HG02588 (cell line): ENCODE data around the gene MRPL17.
"Not testable (repeated sequence)": the region's sequence is repeated elsewhere in the genome, so short reads cannot be mapped to it uniquely, and the experiment has no call there.

Experiments
- ATAC-seq: cut with Tn5 transposase; IDR thresholded peaks from one replicate; pipeline ENCODE4 v1.9.1; 2021; ENCODE audit warnings: mild to moderate bottlenecking, moderate library complexity; ENCODE audit not compliant: unreplicated experiment

MRPL17 gene

DNA sequence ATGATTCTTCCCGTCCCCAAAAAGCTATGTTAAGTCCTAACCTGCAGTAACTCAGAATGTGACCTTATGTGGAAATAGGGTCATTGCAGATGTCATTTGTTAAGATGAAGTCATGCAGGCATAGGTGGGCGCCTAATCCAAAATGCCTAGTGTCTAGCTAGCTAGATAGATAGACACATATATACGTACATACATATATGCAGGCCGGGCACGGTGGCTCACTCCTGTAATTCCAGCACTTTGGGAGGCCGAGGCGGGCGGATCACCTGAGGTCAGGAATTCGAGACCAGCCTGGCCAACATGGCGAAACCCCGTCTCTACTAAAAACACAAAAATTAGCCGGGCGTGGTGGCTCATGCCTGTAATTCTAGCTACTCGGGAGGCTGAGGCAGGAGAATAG, 928 bp upstream of the MRPL17 start:
- ATAC-seq = not testable (repeated sequence)

DNA sequence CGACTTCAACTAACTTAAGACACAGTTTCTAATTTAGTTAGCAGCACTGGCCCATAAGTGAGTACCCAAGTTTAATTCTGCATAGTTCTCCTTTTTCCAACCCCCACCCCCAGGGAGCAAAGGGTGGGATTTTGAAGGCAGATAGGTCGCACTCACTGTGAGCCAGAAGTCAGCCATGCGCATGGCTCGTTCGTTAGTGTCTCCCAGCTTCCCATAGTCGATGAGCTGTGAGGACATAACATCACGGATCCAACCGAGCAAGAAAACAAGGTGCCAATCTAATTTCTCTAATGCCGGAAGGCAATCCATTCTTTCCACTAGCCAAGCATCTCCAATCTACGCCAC, 577 bp downstream of the MRPL17 start:
- ATAC-seq = no peak

DNA sequence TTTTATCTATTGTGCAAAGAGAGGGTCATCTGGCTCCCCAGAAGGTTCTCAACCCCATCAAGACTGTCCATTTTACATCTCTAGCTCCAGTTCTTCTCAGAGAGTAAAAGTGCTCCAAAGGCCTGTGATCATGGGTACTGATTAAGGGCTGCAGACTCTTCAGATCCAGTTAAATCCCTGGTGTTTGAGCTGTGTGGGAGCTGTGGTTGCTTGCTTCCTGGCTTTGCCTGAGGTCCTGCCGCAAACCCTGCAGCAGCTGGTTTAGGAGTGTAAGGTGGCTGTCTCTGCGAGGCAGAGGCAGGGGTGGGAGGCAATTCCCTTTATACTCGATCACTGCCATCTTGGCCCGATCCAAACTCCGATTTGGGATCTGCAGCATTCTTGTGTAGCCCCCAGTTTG, 1.2 kb downstream of the MRPL17 start:
- no peak for ATAC-seq

DNA sequence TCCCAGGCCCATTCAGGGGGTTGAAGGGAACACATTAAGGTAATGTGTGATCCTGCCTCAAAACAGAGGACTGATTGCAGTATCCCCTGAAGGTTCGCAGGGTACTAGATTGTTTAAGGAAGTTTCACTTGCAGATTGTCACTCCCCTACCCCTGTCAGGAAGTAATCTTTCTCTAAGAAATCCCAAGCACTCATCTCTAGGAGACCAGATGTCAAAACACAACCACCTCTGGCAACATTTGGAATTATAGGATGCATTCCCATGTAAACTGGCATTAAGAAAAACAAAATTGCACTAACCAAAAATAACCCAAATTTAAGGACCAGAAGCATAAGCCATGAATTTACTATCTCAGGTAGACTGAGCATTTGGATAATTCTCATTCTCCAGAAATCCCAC, 1.6 kb downstream of the MRPL17 start:
- no peak for ATAC-seq

DNA sequence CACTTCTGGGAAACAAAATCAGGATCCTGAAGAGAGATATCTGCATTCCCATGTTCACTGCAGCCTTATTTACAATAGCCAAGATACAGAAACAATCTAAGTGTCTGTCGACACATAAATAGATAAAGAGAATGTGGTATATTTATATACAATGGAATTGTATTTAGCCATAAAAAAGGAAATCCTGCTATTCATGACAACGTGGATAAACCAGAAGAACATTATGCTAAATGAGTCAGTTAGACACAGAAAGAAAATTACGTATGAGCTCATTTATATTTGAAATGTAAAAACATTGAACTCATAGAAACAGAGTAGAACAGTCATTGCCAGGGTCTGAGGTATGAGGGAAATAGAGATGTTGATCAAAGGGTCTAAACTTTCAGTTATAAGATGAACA, 6.1 kb downstream of the MRPL17 start:
- ATAC-seq = no peak

DNA sequence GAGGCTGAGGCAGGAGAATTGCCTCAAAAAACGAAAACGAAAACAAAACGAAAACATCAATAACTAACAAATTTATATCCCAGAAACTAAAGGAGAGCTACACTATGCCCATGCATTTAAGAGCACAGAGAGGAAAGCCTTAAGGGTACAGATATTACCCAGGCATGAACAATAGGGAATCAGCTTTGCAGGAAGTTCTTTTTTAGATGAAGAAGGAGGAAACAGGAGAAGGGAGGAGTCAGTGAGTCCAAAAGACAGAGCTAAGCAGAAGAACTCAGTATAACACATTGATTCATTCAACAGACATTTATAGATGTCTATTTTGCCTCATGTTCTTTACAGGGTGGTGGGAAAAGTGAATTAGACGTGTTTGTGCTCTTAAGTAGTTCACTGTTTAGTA, 8.3 kb downstream of the MRPL17 start:
- no peak for ATAC-seq

DNA sequence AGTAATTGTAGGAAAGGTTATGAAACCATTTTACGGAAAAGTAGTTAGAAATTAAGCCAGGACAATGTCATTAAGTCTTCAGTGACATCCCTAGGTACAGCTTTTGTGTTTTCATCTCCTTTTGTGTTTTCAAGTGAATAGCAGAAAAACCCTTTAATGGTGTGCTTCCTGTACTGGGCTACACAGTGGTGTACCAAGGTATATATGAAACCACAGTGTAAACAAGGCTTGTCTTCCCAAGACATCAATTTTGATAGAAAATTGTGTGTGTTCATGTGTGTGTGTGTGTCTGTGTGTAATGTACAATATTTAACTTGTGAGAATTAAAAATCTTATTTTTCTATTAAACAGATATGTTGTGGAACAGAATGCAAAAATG, 8.9 kb downstream of the MRPL17 start:
- no peak for ATAC-seq

DNA sequence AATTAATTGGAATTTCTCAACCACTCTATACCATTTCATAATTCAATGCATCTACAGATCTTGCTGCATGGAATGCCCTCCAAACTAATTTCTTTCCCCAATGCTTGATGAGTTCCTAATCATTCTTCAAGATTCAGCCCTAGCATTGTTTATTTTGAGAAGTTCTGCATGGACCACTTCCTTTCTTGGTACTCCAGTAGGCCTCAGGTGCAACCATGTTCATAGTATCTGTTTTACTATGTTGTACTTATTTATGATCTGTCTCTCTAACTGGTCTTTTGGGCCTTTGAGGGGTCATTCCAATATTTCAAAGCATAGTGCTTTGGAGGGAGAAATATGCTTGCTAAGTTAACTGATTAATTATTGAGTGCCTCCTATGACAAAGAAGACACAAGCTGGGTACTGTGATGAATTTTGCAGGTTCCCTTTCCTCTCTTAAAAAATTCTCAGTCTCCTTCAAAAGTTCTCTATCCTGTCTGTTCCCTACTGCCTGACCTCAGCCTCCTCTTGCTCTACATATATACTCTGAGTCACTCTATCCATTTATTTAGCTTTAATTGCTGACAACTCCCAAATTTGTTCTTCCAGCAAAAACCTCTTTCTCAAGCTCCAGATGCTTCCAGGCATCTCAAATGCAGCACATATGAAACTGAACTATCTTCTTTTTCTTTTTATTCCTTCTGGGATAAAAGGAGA, 9.5 kb downstream of the MRPL17 start:
- no peak for ATAC-seq

DNA sequence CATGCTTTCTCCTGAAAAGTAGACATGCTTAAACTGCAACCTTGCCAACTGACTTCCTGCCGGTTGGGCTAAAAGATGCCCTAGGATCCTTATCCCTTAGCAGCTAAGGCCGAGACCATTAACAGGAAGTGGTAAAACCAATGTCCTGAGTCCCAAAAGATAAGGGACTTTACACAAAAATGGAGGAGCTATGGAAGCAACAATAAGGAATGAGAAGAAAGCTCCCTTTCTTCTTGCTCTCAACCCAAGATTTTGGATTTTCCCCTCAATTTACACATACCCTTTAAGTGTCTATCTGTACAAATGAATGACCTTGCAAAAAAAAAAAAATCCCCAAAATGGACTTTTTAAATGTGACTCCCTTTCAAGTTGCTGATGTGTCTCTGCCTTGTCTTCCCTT, 11.1 kb downstream of the MRPL17 start:
- ATAC-seq = no peak

DNA sequence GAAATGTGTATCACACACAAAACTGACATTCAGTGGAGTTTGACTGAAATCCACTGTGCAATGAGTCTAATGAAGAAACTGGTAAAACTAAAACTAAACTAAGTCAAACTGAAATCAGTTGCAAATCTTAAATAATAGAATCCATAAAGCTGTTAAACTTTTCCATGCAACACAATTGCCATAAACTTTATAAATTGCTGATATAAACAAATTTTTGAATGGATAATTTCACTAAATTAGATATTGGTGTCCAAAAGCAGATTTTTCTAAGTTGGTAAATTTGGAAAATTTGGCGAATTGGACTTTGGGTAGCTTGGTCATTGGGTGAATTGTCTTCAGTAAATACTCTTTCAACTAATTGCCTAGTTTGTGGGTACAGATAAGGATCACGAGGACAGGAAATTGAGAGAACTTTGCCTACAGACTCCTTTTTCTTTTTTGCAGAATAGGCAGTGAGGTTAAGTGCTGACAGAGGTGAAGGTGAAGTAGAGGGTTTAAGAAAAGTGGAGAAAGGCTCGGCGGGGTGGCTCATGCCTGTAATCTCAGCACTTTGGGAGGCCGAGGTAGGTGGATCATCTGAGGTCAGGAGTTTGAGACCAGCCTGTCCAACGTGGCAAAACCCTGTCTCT, 12.8 kb downstream of the MRPL17 start:
- no peak for ATAC-seq

DNA sequence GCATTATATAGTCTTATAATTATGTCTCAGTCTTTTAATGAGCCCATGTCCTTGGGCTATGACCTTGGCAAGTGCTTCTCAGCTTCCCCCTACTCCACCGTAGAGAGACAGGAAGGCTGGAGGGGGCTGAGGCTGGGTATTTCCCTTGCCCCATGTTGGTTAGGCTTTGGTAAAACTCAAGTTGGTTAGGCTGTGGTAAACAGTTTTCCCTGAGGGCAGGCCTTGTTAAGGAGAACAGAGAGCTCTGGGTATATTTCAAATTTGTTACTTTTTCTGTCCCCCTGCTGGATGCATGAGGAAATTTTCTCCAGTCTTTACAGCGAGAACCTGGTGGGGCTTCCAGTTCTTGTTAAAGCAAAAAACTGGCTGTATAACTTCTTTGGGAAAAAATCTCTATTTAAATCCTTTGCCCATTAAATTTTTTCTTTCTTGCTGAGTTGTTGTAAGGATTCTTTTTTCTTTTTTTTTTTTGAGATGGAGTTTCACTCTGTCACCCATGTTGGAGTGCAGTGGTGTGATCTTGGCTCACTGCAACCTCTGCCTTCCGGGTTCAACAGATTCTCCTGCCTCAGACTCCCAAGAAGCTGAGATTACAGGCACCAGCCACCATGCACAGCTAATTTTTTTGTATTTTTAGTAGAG, 15.3 kb downstream of the MRPL17 start:
- ATAC-seq = no peak

DNA sequence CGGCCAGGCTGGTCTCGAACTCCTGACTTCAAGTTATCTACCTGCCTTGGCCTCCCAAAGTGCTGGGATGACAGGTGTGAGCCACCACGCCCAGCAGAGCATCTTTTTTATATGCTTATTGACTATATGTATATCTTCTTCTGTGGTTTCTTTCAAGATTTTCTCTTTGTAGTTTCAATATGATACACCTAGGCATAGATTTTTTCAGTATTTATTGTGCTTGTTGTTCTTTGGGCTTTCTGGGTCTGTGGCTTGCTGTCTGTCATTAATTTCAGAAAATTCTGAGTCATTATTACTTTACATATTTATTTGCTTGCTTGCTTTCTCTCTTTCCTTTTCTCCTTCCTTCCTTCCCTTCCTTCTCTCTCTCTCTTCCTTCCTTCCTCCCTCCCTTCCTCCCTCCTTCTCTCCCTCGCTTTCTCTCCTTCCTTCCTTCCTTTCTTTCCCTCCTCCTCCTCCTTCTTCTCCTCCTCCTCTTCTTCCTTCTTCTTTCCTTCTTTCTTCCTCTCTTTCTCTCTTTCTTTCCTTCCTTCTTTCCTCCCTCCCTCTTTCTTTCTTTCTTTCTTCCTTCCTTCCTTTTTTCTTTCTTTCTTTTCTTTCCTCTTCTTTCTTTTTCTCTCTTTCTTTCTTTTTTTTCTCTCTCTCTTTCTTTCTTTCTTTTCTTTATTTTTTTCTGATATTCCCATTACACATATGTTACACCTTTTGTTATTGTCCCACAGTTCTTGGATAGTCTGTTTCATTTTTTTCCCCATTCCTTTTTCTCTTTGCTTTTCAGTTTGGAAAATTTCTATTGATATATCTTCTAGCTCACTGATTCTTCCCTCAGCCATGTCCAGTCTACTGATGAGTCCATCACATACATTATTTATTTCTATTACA, 16.6 kb downstream of the MRPL17 start:
- ATAC-seq = no peak

DNA sequence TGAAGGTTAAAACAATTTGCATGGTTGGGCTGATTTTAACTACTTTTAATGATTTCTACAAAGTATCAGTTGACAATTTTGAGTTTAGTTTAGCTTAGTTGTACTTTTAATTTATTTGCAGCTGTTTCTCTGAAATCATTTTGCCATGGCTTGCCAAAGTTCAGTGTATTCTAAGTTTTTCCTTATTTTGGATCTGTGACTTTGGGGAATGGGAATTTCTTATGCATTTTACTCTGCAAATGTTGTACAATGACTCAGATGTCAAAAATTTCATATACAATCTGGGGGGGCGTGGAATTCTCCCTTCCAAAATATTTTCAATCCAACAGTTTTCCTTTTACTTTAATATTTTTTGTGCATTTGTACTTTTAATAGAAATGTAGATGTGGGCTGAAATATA, 18.6 kb downstream of the MRPL17 start:
- no peak for ATAC-seq

DNA sequence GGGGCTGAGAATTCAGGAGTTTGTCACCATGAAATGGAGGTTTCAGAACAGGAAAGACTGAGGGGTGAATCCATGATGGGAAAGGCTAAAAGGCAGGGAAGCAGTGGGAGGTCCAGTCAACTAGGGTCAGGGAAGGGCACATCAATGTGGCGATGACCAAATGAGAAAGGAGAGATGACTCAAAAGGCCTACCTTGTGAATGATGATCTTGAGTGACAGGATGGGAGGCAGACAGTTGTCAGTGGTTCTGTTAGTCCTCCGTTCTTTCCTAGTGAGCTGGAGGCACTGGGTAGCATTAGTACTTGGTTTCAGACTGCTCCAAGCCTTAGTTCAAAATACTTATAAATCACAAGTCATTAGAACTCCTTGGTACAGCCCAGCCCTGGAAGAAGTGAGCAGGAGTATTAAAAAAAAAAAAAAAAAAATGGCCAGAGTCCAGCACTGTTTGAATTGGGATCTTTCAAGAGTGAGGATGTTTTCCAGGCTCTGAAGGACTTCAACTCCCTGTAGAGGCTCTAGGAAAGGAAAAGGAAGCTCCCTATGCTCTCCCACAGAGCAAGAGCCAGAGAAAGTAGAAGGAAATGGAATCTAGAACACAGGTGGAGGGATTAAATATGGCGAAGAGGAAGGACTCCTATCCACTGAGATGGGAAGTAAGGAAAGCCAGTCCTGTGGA, 19.2 kb downstream of the MRPL17 start:
- no peak for ATAC-seq

DNA sequence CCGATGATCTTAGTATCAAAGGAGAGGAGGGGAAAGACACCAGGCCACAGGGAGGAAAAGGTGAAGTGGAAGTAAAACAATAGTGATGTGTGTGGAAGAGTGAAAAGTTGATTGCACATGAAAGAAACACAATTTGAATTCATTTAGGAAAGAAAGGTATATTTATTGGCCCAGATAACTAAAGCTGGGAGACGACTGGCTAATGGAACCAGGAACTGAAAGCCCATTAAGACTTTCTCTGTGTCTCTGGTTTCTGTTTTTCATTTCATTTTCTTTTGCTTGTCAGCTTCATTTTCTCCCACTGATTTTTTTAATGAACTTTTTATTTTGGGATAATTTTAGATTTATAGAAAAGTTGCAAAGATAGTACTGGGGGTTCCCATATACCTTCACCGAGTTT, 22.4 kb downstream of the MRPL17 start:
- ATAC-seq = no peak

DNA sequence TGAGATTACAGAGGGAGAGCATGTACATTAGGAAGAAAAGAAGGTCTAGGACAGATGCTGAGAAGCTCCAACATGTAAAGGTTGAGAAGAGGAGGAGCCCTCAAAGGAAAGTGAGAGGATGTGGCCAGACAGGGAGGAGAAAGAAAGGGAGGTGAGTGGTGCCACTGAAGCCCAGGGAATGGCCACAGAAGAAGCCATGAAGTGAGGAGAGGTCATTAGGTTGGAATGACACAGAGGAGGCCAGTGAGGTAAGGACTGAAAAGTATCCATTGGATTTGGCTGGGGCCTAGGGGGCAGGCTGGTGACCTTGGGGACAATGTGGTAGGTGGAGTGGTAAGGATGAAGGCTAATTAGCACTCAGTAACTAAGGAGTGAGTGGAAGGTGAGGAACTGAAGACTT, 24.5 kb downstream of the MRPL17 start:
- ATAC-seq = no peak

DNA sequence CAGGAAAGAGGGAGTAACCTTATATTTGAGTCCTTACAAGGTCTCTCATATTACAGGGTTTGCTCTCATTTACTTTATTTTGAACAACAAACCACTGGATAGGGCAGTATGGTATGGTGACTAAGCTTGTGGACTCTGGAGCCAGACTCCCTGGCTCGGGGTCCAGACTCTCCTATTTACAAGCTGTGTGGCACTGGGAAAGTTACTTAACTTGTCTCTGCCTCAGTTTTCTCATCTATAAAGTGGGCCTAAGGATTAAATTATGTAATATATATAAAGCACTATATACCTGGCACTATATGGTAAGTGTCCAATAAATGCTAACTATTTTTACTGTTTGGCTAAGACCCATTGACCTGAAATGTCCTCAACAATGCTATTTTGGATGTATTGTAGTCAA, 25.8 kb downstream of the MRPL17 start:
- no peak for ATAC-seq

DNA sequence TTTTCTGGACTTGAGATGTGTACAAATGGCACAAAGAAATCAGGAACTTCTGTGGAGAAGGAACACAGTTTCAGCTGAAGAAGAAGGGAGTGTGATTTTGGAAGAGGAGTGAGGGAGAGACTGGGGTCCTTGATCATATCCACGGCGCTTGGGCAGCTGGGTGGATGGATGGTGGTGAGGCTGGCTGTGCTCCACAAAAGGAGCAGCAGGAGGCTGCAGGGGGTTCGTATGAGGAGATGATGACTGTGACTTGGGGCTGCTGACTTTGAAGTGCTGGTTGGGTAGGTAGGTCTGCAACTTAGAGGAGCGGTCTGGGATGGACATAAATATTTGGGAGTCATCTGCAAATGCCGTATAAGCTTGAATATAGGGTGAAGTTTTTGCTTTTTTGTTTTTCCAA, 26.2 kb downstream of the MRPL17 start:
- ATAC-seq = no peak

DNA sequence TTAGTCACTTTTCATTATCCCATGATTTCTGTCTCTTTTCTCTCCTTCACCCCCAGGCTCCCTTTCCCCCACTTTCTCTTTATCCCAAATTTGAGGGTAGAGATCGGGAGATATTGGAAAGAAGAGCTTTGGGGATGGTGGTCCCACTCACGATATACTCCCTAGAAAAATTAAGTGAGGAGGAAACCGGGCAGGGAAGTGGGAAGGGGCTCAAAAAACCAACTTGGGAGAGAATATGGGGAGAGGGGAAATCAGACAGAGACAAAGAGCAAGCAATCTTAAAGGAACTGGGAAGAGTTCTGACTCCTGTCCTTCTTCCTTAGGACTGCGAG, 26.6 kb downstream of the MRPL17 start:
- ATAC-seq = no peak

DNA sequence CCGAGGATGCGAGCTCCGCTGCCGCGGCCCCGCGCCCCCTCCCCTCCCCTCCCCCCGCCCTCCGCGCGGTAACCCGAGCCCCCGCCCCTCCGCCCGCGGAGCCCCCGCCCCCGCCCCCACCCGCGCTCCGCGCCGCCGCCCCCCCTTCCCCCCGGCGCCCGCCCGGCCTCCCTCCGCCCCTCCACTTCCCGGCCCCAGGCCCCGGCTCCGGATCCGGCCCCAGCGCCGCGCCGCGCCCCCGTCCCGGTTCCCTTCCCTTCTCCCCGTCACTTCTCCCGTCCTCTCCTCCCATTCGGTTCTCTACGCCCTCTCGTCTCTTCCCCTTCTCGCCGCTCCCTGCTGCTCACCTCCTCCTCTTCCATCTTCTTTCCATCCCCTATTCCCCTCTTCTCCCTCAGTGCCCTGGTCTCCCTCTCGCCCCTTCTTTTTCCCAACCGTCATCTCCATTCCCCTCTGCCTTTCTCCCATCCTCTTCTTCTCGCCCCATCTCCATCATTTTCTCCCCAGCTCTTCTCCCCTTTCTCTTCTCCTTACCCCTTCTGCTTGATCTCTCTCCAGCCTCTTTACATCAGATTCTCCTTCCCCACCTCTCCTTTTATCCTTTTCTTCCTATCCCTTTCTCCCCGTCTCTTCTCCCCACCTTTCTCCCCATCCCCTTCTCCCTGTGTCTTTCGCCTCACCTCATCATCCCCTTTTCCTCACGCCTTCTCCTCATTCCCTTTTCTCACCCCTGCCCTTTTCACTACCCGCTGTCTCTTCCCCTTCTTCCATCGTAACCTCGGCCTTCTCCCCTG, 27.2 kb downstream of the MRPL17 start, which contains the start of gene DCHS1:
Gene DCHS1 (minus strand): TSS at position 20 of the 794 bp plus-strand sequence. CDS start 14,196 bp downstream, outside the sequence.
- no peak for ATAC-seq
